Measurements from ENCODE around the gene SMNDC1.

Gene SMNDC1

GRCh38 chr10:110267276-110267675 lies 37.4 kb downstream of the SMNDC1 start:
- Histone ChIP-seq H3K4me1 (ENCODE audit: control insufficient read depth, low read length) (peaks cover 9% of the 10 kb centered on the region), H3K4me2 (ENCODE audit: low read length) (no peak overlapping the region), H4K20me1 (ENCODE audit: control insufficient read depth, insufficient read depth, low read depth, low read length) (no peaks in the 10 kb centered on the region), H3K36me3 (ENCODE audit: control insufficient read depth, low read length) (no peaks in the 10 kb centered on the region), H3K9me3 (ENCODE audit: control insufficient read depth, insufficient read depth, low read length) (no peaks in the 10 kb centered on the region), H3K27ac (ENCODE audit: low read depth, low read length) (no peak overlapping the region), H3K27me3 (ENCODE audit: control insufficient read depth, low read length) (no peaks in the 10 kb centered on the region), H3F3A (ENCODE audit: control insufficient read depth, insufficient read depth) (no peaks in the 10 kb centered on the region), H3K79me2 (ENCODE audit: control insufficient read depth, low read length) (no peaks in the 10 kb centered on the region), H3K9me2 (replicated peaks; ENCODE audit: control insufficient read depth, low read length) (no peaks in the 10 kb centered on the region), H3K4me3 (ENCODE audit: low read length) (no peak overlapping the region)
- no peak for TF ChIP-seq EZH2phosphoT487 (IDR thresholded peaks at IDR 0.05; ENCODE audit: borderline replicate concordance, low read length)
- TF ChIP-seq CTCF (IDR thresholded peaks at IDR 0.05; ENCODE audit: low read depth, low read length, poor library complexity, severe bottlenecking): no peak

- Histone ChIP-seq H3K36me3 (ENCODE audit: control insufficient read depth, low read length) (no peaks in the 10 kb centered on the region), H3K79me2 (ENCODE audit: control insufficient read depth, low read length) (no peaks in the 10 kb centered on the region), H3K27ac (ENCODE audit: low read depth, low read length) (no peak overlapping the region), H4K20me1 (ENCODE audit: control insufficient read depth, insufficient read depth, low read depth, low read length) (no peaks in the 10 kb centered on the region), H3K9me3 (ENCODE audit: control insufficient read depth, insufficient read depth, low read length) (no peaks in the 10 kb centered on the region), H3K9me2 (replicated peaks; ENCODE audit: control insufficient read depth, low read length) (no peaks in the 10 kb centered on the region), H3F3A (ENCODE audit: control insufficient read depth, insufficient read depth) (no peaks in the 10 kb centered on the region), H3K27me3 (ENCODE audit: control insufficient read depth, low read length) (no peaks in the 10 kb centered on the region), H3K4me1 (ENCODE audit: control insufficient read depth, low read length) (peaks cover 9% of the 10 kb centered on the region), H3K4me3 (ENCODE audit: low read length) (no peak overlapping the region), H3K4me2 (ENCODE audit: low read length) (no peak overlapping the region)
- TF ChIP-seq CTCF (IDR thresholded peaks at IDR 0.05; ENCODE audit: low read depth, low read length, poor library complexity, severe bottlenecking) (no peak), EZH2phosphoT487 (IDR thresholded peaks at IDR 0.05; ENCODE audit: borderline replicate concordance, low read length) (no peak)
Observed at GRCh38 chr10:110265573-110266193, 39.0 kb downstream of the SMNDC1 start.

- no peaks in the 10 kb centered on the region for H4K20me1 ChIP-seq (ENCODE audit: control insufficient read depth, insufficient read depth, low read depth, low read length)
- H3K4me2 ChIP-seq (ENCODE audit: low read length): no peak overlapping the region
- peaks cover under 1% of the 10 kb centered on the region for H3K4me1 ChIP-seq (ENCODE audit: control insufficient read depth, low read length)
- H3K4me3 ChIP-seq (ENCODE audit: low read length): no peak overlapping the region
- no peaks in the 10 kb centered on the region for H3K27me3 ChIP-seq (ENCODE audit: control insufficient read depth, low read length)
- H3K79me2 ChIP-seq (ENCODE audit: control insufficient read depth, low read length): no peaks in the 10 kb centered on the region
- TF ChIP-seq EZH2phosphoT487 (IDR thresholded peaks at IDR 0.05; ENCODE audit: borderline replicate concordance, low read length): no peak
- TF ChIP-seq CTCF (IDR thresholded peaks at IDR 0.05; ENCODE audit: low read depth, low read length, poor library complexity, severe bottlenecking): no peak
- no peak overlapping the region for H3K27ac ChIP-seq (ENCODE audit: low read depth, low read length)
- H3K9me2 ChIP-seq (replicated peaks; ENCODE audit: control insufficient read depth, low read length): no peaks in the 10 kb centered on the region
- H3K9me3 ChIP-seq (ENCODE audit: control insufficient read depth, insufficient read depth, low read length): no peaks in the 10 kb centered on the region
- H3K36me3 ChIP-seq (ENCODE audit: control insufficient read depth, low read length): no peaks in the 10 kb centered on the region
- H3F3A ChIP-seq (ENCODE audit: control insufficient read depth, insufficient read depth): no peaks in the 10 kb centered on the region
Observed at GRCh38 chr10:110263164-110263563, 41.6 kb downstream of the SMNDC1 start.
